GM21515 (cell line): ENCODE results near the gene SMG9.

ENCODE experiments used
- ATAC-seq: cut with Tn5 transposase; IDR thresholded peaks from one replicate; pipeline ENCODE4 v1.9.1; 2021; ENCODE audit not compliant: unreplicated experiment

SMG9 gene

DNA sequence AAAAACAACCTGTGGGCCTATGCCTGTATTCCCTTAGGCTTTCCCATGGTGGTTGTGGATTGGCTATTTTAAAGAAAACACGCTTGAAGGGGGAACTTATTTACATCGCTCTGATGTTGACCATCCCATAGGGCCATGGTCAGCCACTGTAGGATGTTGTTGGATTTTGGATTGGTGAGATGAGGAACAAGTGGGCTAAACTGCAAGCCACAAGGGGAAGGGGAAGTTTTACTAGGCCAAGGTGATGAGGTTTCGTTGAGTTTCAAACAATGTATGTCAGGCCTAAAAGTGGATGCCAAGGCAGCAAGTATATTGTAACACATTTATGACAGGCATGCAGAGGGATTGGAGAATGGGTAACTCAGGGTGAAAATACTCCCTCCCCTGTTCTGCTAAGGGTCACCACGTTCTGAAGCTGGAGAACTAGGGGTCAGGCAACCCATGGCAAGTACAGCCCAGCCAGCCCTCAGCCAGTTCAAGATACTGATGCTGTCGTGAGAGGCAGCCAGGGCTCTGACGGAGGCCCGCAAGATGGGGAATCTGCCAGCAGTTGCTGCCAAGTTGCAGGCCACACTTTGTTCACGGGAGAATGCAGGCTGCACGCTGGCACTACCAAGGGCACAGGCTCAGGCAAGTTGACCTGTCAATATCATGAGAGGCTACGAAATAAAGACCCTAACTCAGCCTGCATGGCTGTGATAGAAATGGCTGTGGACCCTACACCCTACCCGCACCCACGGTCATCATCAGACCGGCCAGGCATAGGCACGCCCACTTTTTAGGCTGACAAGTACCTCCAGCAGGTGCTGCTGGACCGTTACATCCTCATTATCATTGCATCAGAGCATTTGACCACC lies 27.8 kb downstream of the SMG9 start:
- no peak for ATAC-seq

GRCh38 chr19:43725468-43725867 lies 29.3 kb downstream of the SMG9 start:
- no peak for ATAC-seq

GRCh38 chr19:43724896-43725295 lies 29.9 kb downstream of the SMG9 start:
- no peak for ATAC-seq

GRCh38 chr19:43723588-43723987 lies 31.2 kb downstream of the SMG9 start:
- no peak for ATAC-seq

- ATAC-seq, result no peak
Measured at GRCh38 chr19:43721469-43722048, 33.2 kb downstream of the SMG9 start.

GRCh38 chr19:43720936-43721335 lies 33.8 kb downstream of the SMG9 start:
- no peak for ATAC-seq

DNA sequence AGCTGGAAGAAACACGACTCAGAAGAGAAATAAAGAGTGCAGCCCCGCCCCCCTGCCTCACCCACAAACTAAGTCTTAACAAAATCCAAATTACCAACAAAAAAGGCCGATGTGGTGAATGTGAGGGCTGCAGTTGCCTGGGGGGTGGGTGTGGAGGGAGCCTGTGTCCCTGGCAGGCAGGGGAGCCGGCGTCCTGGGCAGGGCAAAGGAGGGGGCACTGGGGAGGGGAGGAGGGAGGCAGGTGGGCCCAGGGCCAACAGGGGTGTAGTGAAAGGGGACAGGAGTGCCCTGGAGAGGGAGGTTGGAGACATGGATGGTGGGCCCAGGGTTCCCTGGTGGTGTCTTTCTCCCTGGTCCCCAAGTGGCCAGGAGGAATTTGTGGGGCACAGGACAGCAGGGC lies 34.8 kb downstream of the SMG9 start:
- ATAC-seq, result no peak

DNA sequence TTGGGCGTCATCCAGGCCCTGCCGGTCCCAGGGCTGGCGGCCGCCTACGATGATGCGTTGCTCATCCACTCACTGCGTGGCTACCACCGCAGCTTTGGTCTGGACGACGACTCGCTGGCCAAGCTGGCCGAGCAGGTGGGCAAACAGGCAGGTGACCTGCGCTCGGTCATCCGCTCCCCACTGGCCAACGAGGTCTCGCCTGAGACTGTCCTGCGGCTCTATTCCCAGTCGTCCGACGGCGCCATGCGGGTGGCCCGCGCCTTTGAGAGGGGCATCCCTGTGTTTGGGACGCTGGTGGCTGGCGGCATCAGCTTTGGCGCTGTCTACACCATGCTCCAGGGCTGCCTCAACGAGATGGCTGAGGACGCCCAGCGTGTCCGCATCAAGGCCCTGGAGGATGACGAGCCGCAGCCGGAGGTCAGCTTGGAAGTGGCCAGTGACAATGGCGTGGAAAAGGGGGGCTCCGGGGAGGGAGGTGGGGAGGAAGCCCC lies 35.3 kb downstream of the SMG9 start:
- ATAC-seq, result no peak

GRCh38 chr19:43718627-43719377 lies 36.0 kb downstream of the SMG9 start:
- ATAC-seq, result no peak

GRCh38 chr19:43715776-43716175 lies 39.0 kb downstream of the SMG9 start, which contains the start of gene IRGC:
TSS of gene IRGC (plus strand) at chr19:43716076. CDS start at chr19:43718559, 2,483 bp downstream.
- ATAC-seq, result no peak

GRCh38 chr19:43713208-43713607 lies 41.6 kb downstream of the SMG9 start:
- ATAC-seq, result no peak

GRCh38 chr19:43711751-43712355 lies 42.9 kb downstream of the SMG9 start:
- ATAC-seq, result no peak

DNA sequence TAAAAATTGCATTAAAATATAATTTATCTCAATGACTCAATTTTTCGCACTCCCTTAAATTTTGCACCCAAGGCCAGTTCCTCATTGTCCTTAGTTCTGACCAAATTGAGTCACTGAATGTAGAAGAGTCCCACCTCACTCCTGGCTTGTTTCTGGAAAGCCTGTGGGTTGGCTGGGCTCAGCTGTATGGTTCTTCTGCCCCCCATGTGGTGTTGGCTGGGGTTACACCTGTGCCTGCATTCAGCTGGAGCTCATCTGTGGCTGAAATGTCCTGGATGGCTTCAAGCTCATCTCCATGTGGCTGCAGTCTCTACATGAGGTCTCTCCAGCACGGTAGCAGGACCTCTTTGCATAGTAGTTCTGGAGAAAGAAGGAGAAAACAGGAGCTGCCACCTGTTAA lies 46.0 kb downstream of the SMG9 start:
- ATAC-seq, result no peak

- no peak for ATAC-seq
Measured at GRCh38 chr19:43707158-43707712, 47.5 kb downstream of the SMG9 start.

GRCh38 chr19:43705729-43706128 lies 49.0 kb downstream of the SMG9 start:
- ATAC-seq, result no peak

DNA sequence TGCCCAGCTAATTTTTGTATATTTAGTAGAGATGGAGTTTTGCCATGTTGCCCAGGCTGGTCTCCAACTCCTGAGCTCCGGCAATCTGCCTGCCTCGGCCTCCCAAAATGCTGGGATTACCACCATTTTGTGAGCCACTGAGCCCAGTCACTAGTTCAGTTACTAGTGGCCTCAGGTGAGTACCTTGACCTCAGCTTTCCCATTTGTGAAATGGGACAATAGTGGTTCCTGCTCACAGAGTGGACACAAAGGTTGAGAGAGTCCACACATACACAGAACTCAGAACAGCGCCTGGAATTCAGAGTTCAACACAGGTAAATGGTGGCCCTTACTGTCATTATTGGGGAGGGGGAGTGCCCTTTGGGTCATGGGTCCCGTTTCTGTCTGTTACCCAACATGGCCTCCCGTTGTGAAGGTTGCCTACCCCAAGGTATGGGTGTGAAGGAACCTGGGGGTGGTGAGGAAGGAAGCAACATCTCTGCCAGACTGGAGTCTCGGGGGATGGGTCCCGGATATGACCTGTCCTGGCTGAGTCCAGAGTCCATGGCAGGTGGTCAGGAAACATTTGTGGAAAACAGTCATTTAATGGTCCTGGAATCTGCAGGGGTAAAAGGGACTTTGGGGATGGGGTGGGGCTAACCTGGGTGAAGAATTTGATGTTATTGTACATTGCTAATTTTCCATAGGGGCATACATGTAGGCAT lies 50.6 kb downstream of the SMG9 start:
- no peak for ATAC-seq

GRCh38 chr19:43700395-43701000 lies 54.3 kb downstream of the SMG9 start:
- ATAC-seq, result no peak

- ATAC-seq, result no peak
Measured at GRCh38 chr19:43699506-43700394, 55.0 kb downstream of the SMG9 start.

DNA sequence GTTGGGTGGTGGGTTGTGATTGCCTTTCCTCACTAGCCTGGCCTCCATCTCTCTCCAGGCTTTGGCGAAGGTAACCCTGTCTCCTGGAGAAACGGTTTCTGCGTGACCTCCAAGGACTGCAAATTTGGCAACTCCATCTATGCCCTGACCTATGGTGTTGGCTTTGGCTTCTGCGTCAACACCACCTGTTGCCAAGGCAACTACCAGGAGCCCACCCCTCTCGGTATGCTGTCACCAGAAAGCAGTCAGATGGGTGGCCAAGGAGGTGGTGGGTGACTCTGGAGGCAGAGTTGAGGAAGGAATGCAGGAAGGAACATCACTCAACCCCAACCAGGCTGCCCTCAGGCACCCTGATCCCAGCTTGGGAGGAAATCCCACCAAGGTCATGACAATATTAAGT lies 57.5 kb downstream of the SMG9 start:
- no peak for ATAC-seq
